HG02852 (cell line): ENCODE data around the gene SLC43A2.

Source experiments
- ATAC-seq: cut with Tn5 transposase; IDR thresholded peaks from one replicate; pipeline ENCODE4 v1.9.1; 2021; ENCODE audit warnings: mild to moderate bottlenecking, moderate library complexity; ENCODE audit not compliant: unreplicated experiment

Gene SLC43A2

GRCh38 chr17:1643999-1644492, 15.4 kb upstream of the SLC43A2 start:
- no peak for ATAC-seq

- no peak for ATAC-seq
These were observed 14.8 kb upstream of the SLC43A2 start for GRCh38 chr17:1643293-1643998.

- ATAC-seq, result no peak
These were observed 12.4 kb upstream of the SLC43A2 start for GRCh38 chr17:1641065-1641403.

- ATAC-seq, result no peak
These were observed 11.9 kb upstream of the SLC43A2 start for GRCh38 chr17:1640329-1641064.

- ATAC-seq, result no peak
These were observed 11.0 kb upstream of the SLC43A2 start for GRCh38 chr17:1639549-1640180.

- no peak for ATAC-seq
These were observed 10.1 kb upstream of the SLC43A2 start for GRCh38 chr17:1638624-1639300.

- ATAC-seq, result no peak
These were observed 9.5 kb upstream of the SLC43A2 start for GRCh38 chr17:1638171-1638590.

- no peak for ATAC-seq
These were observed 8.2 kb upstream of the SLC43A2 start for GRCh38 chr17:1636732-1637285.

GRCh38 chr17:1635675-1636465, 7.2 kb upstream of the SLC43A2 start:
- no peak for ATAC-seq

- no peak for ATAC-seq
These were observed 6.4 kb upstream of the SLC43A2 start for GRCh38 chr17:1634841-1635650.

- ATAC-seq, result no peak
These were observed 2.0 kb upstream of the SLC43A2 start for GRCh38 chr17:1630662-1631061.

- ATAC-seq, result no peak
These were observed 1.1 kb upstream of the SLC43A2 start for GRCh38 chr17:1629504-1630310.

GRCh38 chr17:1628856-1629503, 346 bp upstream of the SLC43A2 start:
- ATAC-seq, result peak; percentile 65

- no peak for ATAC-seq
These were observed 1.3 kb downstream of the SLC43A2 start for GRCh38 chr17:1627182-1627981.

- ATAC-seq, result no peak
These were observed 2.3 kb downstream of the SLC43A2 start for GRCh38 chr17:1626333-1626732.

GRCh38 chr17:1625581-1625980, 3.1 kb downstream of the SLC43A2 start:
- no peak for ATAC-seq

- ATAC-seq, result no peak
These were observed 3.6 kb downstream of the SLC43A2 start for GRCh38 chr17:1625053-1625452.
